ENCODE data around the gene TMED9.

- TF ChIP-seq CTCF (IDR thresholded peaks at IDR 0.05) = no peak
- no peak for TF ChIP-seq POLR2A (IDR thresholded peaks at IDR 0.05)
These were observed 2.1 kb downstream of the TMED9 start for GRCh38 chr5:177594071-177594470.

Measured in adrenal gland (tissue), 5 donors.